K562 (cell line): ENCODE results near the gene PPFIA1. TPM values are rescaled to one million over a fixed set of nuclear protein-coding genes. Genes with fewer than 3 reads are reported as not detected.

ENCODE experiments used
- ATF3 ChIP-seq, 2 experiments: fragments of 450-650 bp in 1 of 2; sonication (generic) in 1 of 2; formaldehyde crosslinking in 1 of 2; IDR thresholded peaks in 1 of 2; conservative IDR thresholded peaks in 1 of 2; 2 replicates each; pipeline versions ENCODE4 v1.6.1 to v1.8.1; 2016 to 2023; ENCODE audit warnings: mild to moderate bottlenecking in 2 of 2, moderate library complexity in 2 of 2, inconsistent platforms in 1 of 2, missing genetic modification reagents in 1 of 2
- CBFA2T3 ChIP-seq: fragments of 450-650 bp; IDR thresholded peaks from 2 replicates; pipeline ENCODE4 v1.6.1; 2017
- FOXA3 ChIP-seq, 2 experiments: fragments of 450-650 bp in 1 of 2; sonication (generic) in 1 of 2; formaldehyde crosslinking; IDR thresholded peaks in 1 of 2; conservative IDR thresholded peaks in 1 of 2; 2 replicates each; pipeline versions ENCODE4 v1.4.0 to v1.8.0; 2020 to 2022; ENCODE audit warnings: mild to moderate bottlenecking in 2 of 2, missing genetic modification reagents in 1 of 2
- JUNB ChIP-seq: fragments of 450-650 bp; formaldehyde crosslinking; conservative IDR thresholded peaks from 2 replicates; pipeline ENCODE4 v1.4.0; 2020; ENCODE audit warnings: mild to moderate bottlenecking
- MITF ChIP-seq: IDR thresholded peaks from 2 replicates; pipeline ENCODE4 v1.6.1; 2014; ENCODE audit warnings: antibody characterized with exemption
- MNT ChIP-seq, 2 experiments: fragments of 450-650 bp; conservative IDR thresholded peaks; 2 replicates each; pipeline ENCODE4 v1.6.1; 2017; ENCODE audit warnings: mild to moderate bottlenecking in 2 of 2, moderate library complexity in 2 of 2
- NR2C2 ChIP-seq, 2 experiments: fragments of 200-800 bp in 1 of 2; sonication (Bioruptor generic) in 1 of 2; sonication (generic) in 1 of 2; formaldehyde crosslinking in 1 of 2; IDR thresholded peaks; 2 replicates each; pipeline versions ENCODE4 v1.6.1 to v1.8.0; 2016 to 2022; ENCODE audit warnings: mild to moderate bottlenecking in 1 of 2, missing compliant biosample characterization in 1 of 2, missing genetic modification characterization in 1 of 2, missing genetic modification reagents in 1 of 2
- PRDM10 ChIP-seq: fragments of 450-650 bp; IDR thresholded peaks from 2 replicates; pipeline ENCODE4 v1.6.1; 2018; ENCODE audit not compliant: partially characterized antibody
- RUNX1 ChIP-seq: sonication (generic); IDR thresholded peaks from 2 replicates; pipeline ENCODE4 v1.6.1; 2016; ENCODE audit warnings: antibody characterized with exemption, low read depth
- SIX5 ChIP-seq, 2 experiments: IDR thresholded peaks; 2 replicates each; pipeline ENCODE4 v1.6.1; 2011; ENCODE audit warnings: low read length in 2 of 2, borderline replicate concordance in 1 of 2, low read depth in 1 of 2, mild to moderate bottlenecking in 1 of 2, moderate library complexity in 1 of 2; ENCODE audit not compliant: insufficient read depth in 1 of 2
- TEAD1 ChIP-seq, 2 experiments: fragments of 450-650 bp in 1 of 2; sonication (generic) in 1 of 2; formaldehyde crosslinking; IDR thresholded peaks; 2 replicates each; pipeline versions ENCODE4 v1.4.0 to v1.8.0; 2020 to 2022; ENCODE audit warnings: mild to moderate bottlenecking in 2 of 2, missing genetic modification reagents in 1 of 2
- ZNF444 ChIP-seq: fragments of 250-450 bp; sonication (Bioruptor Pico); IDR thresholded peaks from 2 replicates; pipeline ENCODE4 v1.4.0; 2020; ENCODE audit warnings: mild to moderate bottlenecking, moderate library complexity
- ZNF740 ChIP-seq, 3 experiments: fragments of 200-800 bp in 1 of 3; sonication (Bioruptor generic) in 1 of 3; sonication (generic) in 1 of 3; formaldehyde crosslinking in 1 of 3; IDR thresholded peaks; 2 replicates each; pipeline versions ENCODE4 v1.6.1 to v1.8.0; 2016 to 2022; ENCODE audit warnings: mild to moderate bottlenecking in 2 of 3, missing compliant biosample characterization in 2 of 3, missing genetic modification characterization in 2 of 3, missing genetic modification reagents in 1 of 3
- polyA plus RNA-seq, 8 experiments: library from polyadenylated mRNA; depleted of rRNA in 4 of 8; stranded (reverse) in 5 of 8; unstranded in 3 of 8; fragments of >200 nt; fragmentation: Nextera tagmentation in 2 of 8; fragmentation: Illumina TruSeq in 1 of 8; extraction: Ambion mirVana in 2 of 8; extraction: Trizol in 1 of 8; gene quantifications; 2 replicates each; pipeline versions ENCODE4 v1.2.1 to v1.2.3, GENCODE V29; 2011 to 2014; ENCODE audit warnings: inconsistent platforms in 1 of 8, missing spikeins in 1 of 8
- total RNA-seq, 7 experiments: library from RNA; depleted of rRNA in 6 of 7; stranded (reverse); fragments of >200 nt in 6 of 7; fragmentation: Illumina TruSeq in 2 of 7; extraction: Trizol in 2 of 7; gene quantifications; 2 replicates each; pipeline versions ENCODE4 v1.2.1 to v1.2.3, GENCODE V29; 2011 to 2021; ENCODE audit warnings: low replicate concordance in 1 of 7

The PPFIA1 gene
- total and polyA plus RNA-seq, 9 of the 15 experiments (the other 6 are each of a cell fraction or from before 2014, with no cell fraction given): 9.9 to 41.5 (median 28.5) TPM

- TF ChIP-seq ZNF444 (CRISPR knock-in tag) (no peak), ATF3 (IDR thresholded peaks at IDR 0.05) (peak; percentile 74), ATF3 (CRISPR knock-in tag; conservative IDR thresholded peaks at IDR 0.05) (no peak), JUNB (CRISPR knock-in tag) (0 out of 2 replicates have a peak, but pooled peaks have one; percentile 13), CBFA2T3 (peak; percentile 42; the same call in 1 of the 2 replicates), ZNF740 (CRISPR knock-in tag; IDR thresholded peaks at IDR 0.05) (0 out of 2 replicates have a peak, but pooled peaks have one; percentile 23), ZNF740 (tag; IDR thresholded peaks at IDR 0.05) (no peak), RUNX1 (peak; percentile 84), MITF (peak; percentile 37; the same call in 1 of the 2 replicates), NR2C2 (CRISPR knock-in tag; IDR thresholded peaks at IDR 0.05) (no peak), NR2C2 (tag; IDR thresholded peaks at IDR 0.05) (no peak; the same call in 1 of the 2 replicates), MNT (conservative IDR thresholded peaks at IDR 0.05) (peak in 1 of 2 experiments; percentile 79; a peak in 3 of 4 replicates), SIX5 (IDR thresholded peaks at IDR 0.05; ENCODE audit: borderline replicate concordance in 1 of 2, insufficient read depth in 1 of 2, low read depth in 1 of 2, low read length in 2 of 2) (no peak), FOXA3 (CRISPR knock-in tag; conservative IDR thresholded peaks at IDR 0.05 in 1 of 2, IDR thresholded peaks at IDR 0.05 in 1 of 2) (no peak), PRDM10 (peak; percentile 29), TEAD1 (CRISPR knock-in tag; IDR thresholded peaks at IDR 0.05) (peak; percentile 44 to 83; a peak in 2 of 4 replicates)
Measured at GRCh38 chr11:70423523-70424505, 153.3 kb downstream of the PPFIA1 start (continued).
